BLaER1 treated with 17β-estradiol and CSF1 and Interleukin-3, amounts not matched to agents 10 nM and 100 nM (cell line): Measurements from ENCODE around the gene TMEM204.
A peak's percentile ranks its signal among the peaks of the same experiment; 100 is the strongest.

ENCODE experiments used
- H3K27ac ChIP-seq, 11 experiments: shearing (Covaris generic); formaldehyde crosslinking; 2 replicates each; pipeline ENCODE4 v1.8.1; 2022
- H3K27me3 ChIP-seq, 11 experiments: shearing (Covaris generic); formaldehyde crosslinking; 2 replicates each; pipeline ENCODE4 v1.8.1; 2022
- H3K36me3 ChIP-seq, 11 experiments: shearing (Covaris generic); formaldehyde crosslinking; 2 replicates each; pipeline ENCODE4 v1.8.1; 2022
- H3K4me1 ChIP-seq, 10 experiments: shearing (Covaris generic); formaldehyde crosslinking; 2 replicates each; pipeline ENCODE4 v1.8.1; 2022
- H3K4me2 ChIP-seq, 11 experiments: shearing (Covaris generic); formaldehyde crosslinking; 2 replicates each; pipeline ENCODE4 v1.8.1; 2022
- H3K4me3 ChIP-seq, 10 experiments: shearing (Covaris generic); formaldehyde crosslinking; 2 replicates each; pipeline ENCODE4 v1.8.1; 2022
- H3K9ac ChIP-seq, 11 experiments: shearing (Covaris generic); formaldehyde crosslinking; 2 replicates each; pipeline ENCODE4 v1.8.1; 2022
- H3K9me3 ChIP-seq, 11 experiments: shearing (Covaris generic); formaldehyde crosslinking; replicated peaks in 1 of 11; 2 replicates each; pipeline ENCODE4 v1.8.1; 2022
- H4K20me1 ChIP-seq, 11 experiments: shearing (Covaris generic); formaldehyde crosslinking; 2 replicates each; pipeline ENCODE4 v1.8.1; 2022
- Cebpa-rat ChIP-seq, 11 experiments: shearing (Covaris generic); IDR thresholded peaks; 2 replicates each; pipeline ENCODE4 v1.8.1; 2022

The TMEM204 gene

GRCh38 chr16:1542533-1542932 lies 9.1 kb downstream of the TMEM204 start:
- H3K4me1 ChIP-seq: peaks cover 58 to 100% (median 100%) of the 10 kb centered on the region in 10 experiments
- peak overlapping the region; percentile 83 to 98 (median 94) for H3K4me2 ChIP-seq
- TF ChIP-seq Cebpa-rat (IDR thresholded peaks at IDR 0.05): no peak
- no peak overlapping the region; a peak in 2 of 22 replicates for H3K9ac ChIP-seq
- no peaks in the 10 kb centered on the region for H3K9me3 ChIP-seq
- H3K27ac ChIP-seq: peak overlapping the region in 4 of 11 experiments; percentile 58 to 65 (median 64); a peak in 5 of 22 replicates
- peaks cover 0 to 71% (median 56%) of the 10 kb centered on the region in 11 experiments; a peak in 20 of 22 replicates for H4K20me1 ChIP-seq
- H3K36me3 ChIP-seq: no peaks in the 10 kb centered on the region
- H3K4me3 ChIP-seq: no peak overlapping the region
- peaks cover 36 to 55% (median 50%) of the 10 kb centered on the region in 11 experiments for H3K27me3 ChIP-seq

GRCh38 chr16:1543085-1543896 lies 9.8 kb downstream of the TMEM204 start:
- TF ChIP-seq Cebpa-rat (IDR thresholded peaks at IDR 0.05): no peak
- peak overlapping the region; percentile 83 to 98 (median 94) for H3K4me2 ChIP-seq
- H3K9me3 ChIP-seq: no peaks in the 10 kb centered on the region
- H3K4me3 ChIP-seq: peak overlapping the region in 4 of 10 experiments; percentile 1 to 29 (median 27); a peak in 3 of 20 replicates
- H3K36me3 ChIP-seq: 0 out of 22 replicates have a peak, but pooled peaks cover 0 to 5% (median 0%) of the 10 kb centered on the region in 11 experiments
- H3K27me3 ChIP-seq: peaks cover 32 to 47% (median 45%) of the 10 kb centered on the region in 11 experiments
- peak overlapping the region in 7 of 11 experiments; percentile 22 to 65 (median 62); a peak in 13 of 22 replicates for H3K27ac ChIP-seq
- peaks cover 0 to 63% (median 48%) of the 10 kb centered on the region in 11 experiments; a peak in 20 of 22 replicates for H4K20me1 ChIP-seq
- peak overlapping the region in 5 of 11 experiments; percentile 2 to 35 (median 15); a peak in 5 of 22 replicates for H3K9ac ChIP-seq
- H3K4me1 ChIP-seq: peaks cover 51 to 98% (median 94%) of the 10 kb centered on the region in 10 experiments

GRCh38 chr16:1545044-1546040 lies 11.9 kb downstream of the TMEM204 start:
- H3K36me3 ChIP-seq: peaks cover 0 to 11% (median 0%) of the 10 kb centered on the region in 11 experiments; a peak in 4 of 22 replicates
- H3K9ac ChIP-seq: peak overlapping the region; percentile 19 to 64 (median 53); a peak in 20 of 22 replicates
- peaks cover 0 to 43% (median 28%) of the 10 kb centered on the region in 11 experiments; a peak in 16 of 22 replicates for H4K20me1 ChIP-seq
- peak overlapping the region; percentile 83 to 98 (median 94) for H3K4me2 ChIP-seq
- no peak for TF ChIP-seq Cebpa-rat (IDR thresholded peaks at IDR 0.05)
- H3K27me3 ChIP-seq: peaks cover 20 to 27% (median 26%) of the 10 kb centered on the region in 11 experiments
- H3K4me3 ChIP-seq: peak overlapping the region in 8 of 10 experiments; percentile 8 to 37 (median 24); a peak in 9 of 20 replicates
- H3K4me1 ChIP-seq: peaks cover 44 to 80% (median 74%) of the 10 kb centered on the region in 10 experiments
- peak overlapping the region in 9 of 11 experiments; percentile 27 to 72 (median 55); a peak in 15 of 22 replicates for H3K27ac ChIP-seq
- no peaks in the 10 kb centered on the region for H3K9me3 ChIP-seq

GRCh38 chr16:1546430-1546829 lies 13.0 kb downstream of the TMEM204 start:
- peaks cover 0 to 32% (median 18%) of the 10 kb centered on the region in 11 experiments; a peak in 15 of 22 replicates for H4K20me1 ChIP-seq
- TF ChIP-seq Cebpa-rat (IDR thresholded peaks at IDR 0.05): no peak
- H3K9me3 ChIP-seq: no peaks in the 10 kb centered on the region
- H3K9ac ChIP-seq: peak overlapping the region in 5 of 11 experiments; percentile 13 to 59 (median 51); a peak in 4 of 22 replicates
- no peak overlapping the region; a peak in 1 of 22 replicates for H3K27ac ChIP-seq
- H3K27me3 ChIP-seq: peaks cover 9 to 16% (median 15%) of the 10 kb centered on the region in 11 experiments
- H3K4me3 ChIP-seq: no peak overlapping the region; a peak in 3 of 20 replicates
- peak overlapping the region; percentile 83 to 98 (median 94) for H3K4me2 ChIP-seq
- peaks cover 44 to 80% (median 65%) of the 10 kb centered on the region in 10 experiments for H3K4me1 ChIP-seq
- H3K36me3 ChIP-seq: peaks cover 0 to 15% (median 0%) of the 10 kb centered on the region in 11 experiments; a peak in 6 of 22 replicates

- peaks cover 36 to 62% (median 47%) of the 10 kb centered on the region in 10 experiments for H3K4me1 ChIP-seq
- H4K20me1 ChIP-seq: peaks cover 0 to 14% (median 1%) of the 10 kb centered on the region in 11 experiments; a peak in 7 of 22 replicates
- H3K27ac ChIP-seq: no peak overlapping the region
- H3K9ac ChIP-seq: no peak overlapping the region
- no peaks in the 10 kb centered on the region for H3K9me3 ChIP-seq
- H3K4me2 ChIP-seq: peak overlapping the region in 3 of 11 experiments; percentile 94 to 98 (median 95); a peak in 1 of 22 replicates
- TF ChIP-seq Cebpa-rat (IDR thresholded peaks at IDR 0.05): no peak
- H3K27me3 ChIP-seq: no peaks in the 10 kb centered on the region; a peak in 2 of 22 replicates
- no peak overlapping the region for H3K4me3 ChIP-seq
- H3K36me3 ChIP-seq: peaks cover 0 to 15% (median 5%) of the 10 kb centered on the region in 11 experiments; a peak in 8 of 22 replicates
Measured at GRCh38 chr16:1548233-1548632, 14.8 kb downstream of the TMEM204 start.

GRCh38 chr16:1548727-1549126 lies 15.3 kb downstream of the TMEM204 start:
- no peak overlapping the region for H3K9ac ChIP-seq
- H4K20me1 ChIP-seq: peaks cover 0 to 13% (median 0%) of the 10 kb centered on the region in 11 experiments; a peak in 6 of 22 replicates
- no peak overlapping the region for H3K4me2 ChIP-seq
- H3K4me3 ChIP-seq: no peak overlapping the region
- peaks cover 32 to 57% (median 42%) of the 10 kb centered on the region in 10 experiments for H3K4me1 ChIP-seq
- no peaks in the 10 kb centered on the region; a peak in 2 of 22 replicates for H3K27me3 ChIP-seq
- peaks cover 0 to 15% (median 7%) of the 10 kb centered on the region in 11 experiments; a peak in 8 of 22 replicates for H3K36me3 ChIP-seq
- H3K9me3 ChIP-seq: no peaks in the 10 kb centered on the region
- TF ChIP-seq Cebpa-rat (IDR thresholded peaks at IDR 0.05): no peak
- H3K27ac ChIP-seq: no peak overlapping the region

GRCh38 chr16:1550069-1550468 lies 16.6 kb downstream of the TMEM204 start:
- Histone ChIP-seq H4K20me1 (peaks cover 0 to 13% (median 0%) of the 10 kb centered on the region in 11 experiments; a peak in 6 of 22 replicates), H3K36me3 (peaks cover 0 to 27% (median 11%) of the 10 kb centered on the region in 11 experiments; a peak in 12 of 22 replicates), H3K4me1 (peaks cover 19 to 43% (median 29%) of the 10 kb centered on the region in 10 experiments), H3K4me3 (no peak overlapping the region), H3K9ac (no peak overlapping the region), H3K9me3 (no peaks in the 10 kb centered on the region), H3K4me2 (peak overlapping the region in 2 of 11 experiments; percentile 24 to 28; a peak in 1 of 22 replicates), H3K27me3 (no peaks in the 10 kb centered on the region; a peak in 2 of 22 replicates), H3K27ac (no peak overlapping the region)
- TF ChIP-seq Cebpa-rat (IDR thresholded peaks at IDR 0.05): no peak
